Activated effector memory CD4-positive, alpha-beta T cell treated with Interleukin-2 at 50 U/mL for 16 hours (primary cell): ENCODE results near the gene ZC3H7B.

Experiments
- DNase-seq: peaks from one replicate; pipeline ENCODE4 v3.0.0-alpha.2; 2020

ZC3H7B gene

GRCh38 chr22:41330169-41330568 lies 28.8 kb downstream of the ZC3H7B start:
- no peak for DNase-seq

GRCh38 chr22:41332217-41332939 lies 31.1 kb downstream of the ZC3H7B start:
- no peak for DNase-seq

- no peak for DNase-seq
Measured at GRCh38 chr22:41333806-41334205, 32.5 kb downstream of the ZC3H7B start.

DNA sequence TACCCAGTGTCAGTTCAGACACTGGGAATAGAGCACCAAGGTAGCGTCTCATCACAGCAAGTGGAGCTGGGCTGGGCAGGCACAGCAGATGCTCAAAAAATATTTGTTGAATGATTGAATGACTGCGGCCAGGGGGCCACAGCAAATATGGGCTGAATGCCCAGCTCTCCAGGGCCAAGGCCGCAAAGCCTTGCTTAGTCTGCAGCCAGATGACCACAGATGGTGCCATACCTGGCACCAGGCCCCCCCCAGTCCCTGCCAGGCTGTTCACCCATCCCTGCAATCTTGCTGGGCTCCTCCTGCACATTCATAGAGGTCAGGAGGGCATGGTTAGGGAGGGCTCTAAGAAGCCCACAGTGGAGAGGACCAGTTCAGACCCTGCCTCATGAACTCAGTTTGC lies 32.9 kb downstream of the ZC3H7B start:
- no peak for DNase-seq

- no peak for DNase-seq
Measured at GRCh38 chr22:41334951-41335635, 33.8 kb downstream of the ZC3H7B start.

GRCh38 chr22:41338614-41339212 lies 37.4 kb downstream of the ZC3H7B start:
- DNase-seq: no peak

GRCh38 chr22:41339823-41340222 lies 38.5 kb downstream of the ZC3H7B start:
- no peak for DNase-seq

DNA sequence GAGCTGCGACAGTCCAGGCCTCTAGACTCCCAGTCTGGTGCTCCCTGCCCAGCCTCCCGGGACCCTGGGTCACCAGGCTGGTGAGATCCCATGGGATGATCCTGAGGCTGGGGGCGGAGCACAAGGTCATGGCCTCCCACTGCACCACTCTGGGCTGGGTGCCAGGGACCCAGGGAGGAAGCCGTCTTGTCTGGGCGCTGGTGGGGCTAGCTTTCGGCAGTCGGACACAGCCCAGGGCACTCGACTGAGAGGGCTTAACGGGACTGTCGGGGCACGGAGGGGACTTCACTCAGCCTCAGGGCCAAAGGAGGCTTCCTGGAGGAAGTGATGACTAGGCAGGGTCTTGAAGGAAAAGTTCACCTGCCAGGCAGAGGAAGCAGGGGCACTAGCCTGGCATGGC lies 39.0 kb downstream of the ZC3H7B start:
- no peak for DNase-seq

GRCh38 chr22:41341012-41341411 lies 39.7 kb downstream of the ZC3H7B start:
- no peak for DNase-seq

DNA sequence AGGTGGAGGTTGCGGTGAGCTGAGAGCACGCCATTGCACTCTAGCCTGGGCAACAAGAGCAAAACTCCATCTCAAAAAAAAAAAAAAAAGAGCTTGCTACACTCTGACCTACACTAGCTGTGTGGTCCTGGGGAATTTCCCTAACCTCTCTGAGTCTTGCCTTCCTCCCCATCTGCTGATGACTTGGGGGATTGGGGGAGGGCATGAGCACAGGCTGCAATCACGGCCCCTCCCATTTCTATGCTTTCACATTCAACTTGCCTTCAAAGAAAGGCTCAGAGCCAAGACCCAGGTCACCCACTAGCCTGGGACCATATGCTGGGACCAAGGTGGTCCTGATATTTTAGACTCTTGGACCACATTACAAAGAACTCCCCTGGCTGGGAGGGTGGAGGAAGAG lies 40.7 kb downstream of the ZC3H7B start:
- no peak for DNase-seq

DNA sequence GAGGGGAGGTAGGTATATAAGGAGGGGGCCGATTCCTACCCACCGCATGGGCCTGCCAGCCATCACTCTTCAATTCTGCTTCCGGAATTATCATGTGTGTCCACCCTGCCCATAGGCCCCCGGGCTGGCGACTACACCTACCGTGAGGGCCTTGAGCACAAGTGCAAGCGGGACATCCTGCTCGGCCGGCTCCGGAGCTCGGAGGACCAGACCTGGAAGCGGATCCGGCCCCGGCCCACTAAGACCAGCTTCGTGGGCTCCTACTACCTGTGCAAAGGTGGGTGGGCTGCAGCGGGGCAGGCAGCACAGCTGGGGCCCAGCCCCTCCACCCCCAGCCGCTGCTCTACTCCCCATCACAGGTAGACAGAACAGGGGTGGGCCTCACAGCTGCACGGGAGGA lies 42.0 kb downstream of the ZC3H7B start:
- no peak for DNase-seq

GRCh38 chr22:41343717-41344116 lies 42.4 kb downstream of the ZC3H7B start:
- DNase-seq: no peak

- DNase-seq: no peak
Measured at GRCh38 chr22:41344189-41344788, 43.0 kb downstream of the ZC3H7B start.

DNA sequence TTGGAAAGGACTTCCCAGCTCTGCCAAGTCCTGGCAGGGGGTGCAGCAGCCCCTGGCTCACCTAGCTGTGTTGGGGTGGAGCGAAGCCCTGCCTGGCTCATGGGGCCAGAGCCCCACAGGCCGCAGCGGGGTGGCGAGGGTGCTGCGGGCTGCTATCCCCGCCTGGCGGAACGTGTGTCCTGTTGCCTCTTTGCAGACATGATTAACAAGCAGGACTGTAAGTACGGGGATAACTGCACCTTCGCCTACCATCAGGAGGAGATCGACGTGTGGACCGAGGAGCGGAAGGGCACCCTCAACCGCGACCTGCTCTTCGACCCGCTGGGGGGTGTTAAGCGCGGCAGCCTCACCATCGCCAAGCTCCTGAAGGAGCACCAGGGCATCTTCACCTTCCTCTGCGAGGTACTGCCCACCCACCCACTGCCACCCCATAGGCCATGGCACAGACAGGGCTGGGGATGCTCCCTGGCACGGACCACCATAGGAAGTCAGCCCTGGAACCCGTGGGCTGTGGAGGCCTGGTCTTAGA lies 44.5 kb downstream of the ZC3H7B start:
- no peak for DNase-seq

DNA sequence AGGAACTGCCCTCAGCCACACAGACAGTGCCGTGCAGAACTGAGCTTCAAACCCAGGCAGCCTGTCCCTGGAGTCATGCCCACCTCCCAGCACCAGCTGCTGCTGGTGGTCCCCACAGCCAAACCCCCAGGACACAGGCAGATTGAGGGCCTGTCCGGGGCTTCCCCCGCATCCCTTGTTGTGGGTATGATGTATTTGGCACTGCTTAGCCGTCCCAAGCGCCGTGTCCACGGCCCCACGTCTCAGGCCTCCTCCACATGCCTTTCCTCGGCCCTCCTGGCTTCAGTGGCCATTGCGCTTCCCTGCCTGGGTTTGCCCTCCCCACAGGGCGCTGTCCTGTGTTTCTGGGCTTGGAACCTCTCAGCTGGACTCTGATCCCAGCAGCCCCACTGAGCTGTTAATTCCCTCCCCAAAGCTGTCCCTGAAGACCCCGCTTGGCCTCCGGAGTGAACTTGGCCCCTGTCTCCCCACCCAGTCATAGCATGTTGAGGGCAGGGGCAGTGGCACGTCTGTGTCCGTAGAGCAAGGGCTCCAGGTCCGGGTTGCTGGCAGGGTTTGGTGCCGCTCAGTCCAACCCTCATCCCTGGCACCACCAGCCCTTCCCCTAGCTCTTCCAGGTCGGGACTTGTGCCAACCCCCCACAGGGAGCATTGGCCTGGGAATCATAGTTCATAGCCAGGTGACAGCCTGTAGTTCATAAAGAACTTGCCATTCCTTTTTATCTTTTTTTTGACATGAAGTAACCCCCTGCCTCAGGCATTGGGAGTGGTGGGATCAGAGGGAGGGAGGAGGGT lies 45.9 kb downstream of the ZC3H7B start:
- no peak for DNase-seq

DNA sequence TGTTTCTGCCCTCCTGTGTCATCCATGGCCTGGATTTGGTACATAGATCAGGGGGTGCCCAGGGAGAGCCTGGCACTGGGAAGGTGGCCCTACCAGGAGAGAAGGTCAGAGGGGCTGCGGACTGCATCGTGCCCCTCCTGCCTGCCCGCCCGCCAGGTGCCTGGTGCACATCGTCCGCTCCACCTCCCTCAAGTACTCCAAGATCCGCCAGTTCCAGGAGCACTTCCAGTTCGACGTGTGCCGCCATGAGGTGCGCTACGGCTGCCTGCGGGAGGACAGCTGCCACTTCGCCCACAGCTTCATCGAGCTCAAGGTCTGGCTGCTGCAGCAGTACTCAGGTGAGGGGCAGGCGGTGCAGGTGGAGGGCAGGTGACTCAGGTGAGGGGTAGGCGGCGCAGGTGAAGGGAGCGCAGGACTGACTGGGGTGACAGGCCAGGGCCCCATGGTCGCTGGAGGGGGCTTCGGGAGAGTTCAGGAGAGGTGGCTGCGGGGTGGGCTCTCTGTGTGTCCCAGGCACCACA lies 47.7 kb downstream of the ZC3H7B start:
- DNase-seq: no peak

- no peak for DNase-seq
Measured at GRCh38 chr22:41350087-41350486, 48.8 kb downstream of the ZC3H7B start.

- no peak for DNase-seq
Measured at GRCh38 chr22:41351011-41351410, 49.7 kb downstream of the ZC3H7B start.

DNA sequence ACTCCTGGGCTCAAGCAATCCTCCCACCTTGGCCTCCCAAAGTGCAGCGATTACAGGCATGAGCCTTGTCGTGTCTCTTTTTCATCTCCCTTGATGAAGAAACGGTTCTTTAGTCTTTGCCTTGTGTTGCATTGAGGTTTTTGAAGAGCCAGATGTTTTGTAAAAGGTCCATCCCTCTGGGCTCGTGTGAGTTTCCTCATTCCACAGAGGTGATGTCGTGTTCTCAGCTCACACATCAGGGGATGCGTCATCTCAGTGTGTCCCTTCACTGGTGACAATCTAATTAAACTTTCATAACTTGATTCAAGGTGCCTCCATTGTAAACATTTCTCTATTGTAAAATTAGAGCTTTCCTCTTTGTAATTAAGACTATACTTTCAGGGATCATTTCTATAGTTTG lies 50.7 kb downstream of the ZC3H7B start:
- DNase-seq: no peak

DNA sequence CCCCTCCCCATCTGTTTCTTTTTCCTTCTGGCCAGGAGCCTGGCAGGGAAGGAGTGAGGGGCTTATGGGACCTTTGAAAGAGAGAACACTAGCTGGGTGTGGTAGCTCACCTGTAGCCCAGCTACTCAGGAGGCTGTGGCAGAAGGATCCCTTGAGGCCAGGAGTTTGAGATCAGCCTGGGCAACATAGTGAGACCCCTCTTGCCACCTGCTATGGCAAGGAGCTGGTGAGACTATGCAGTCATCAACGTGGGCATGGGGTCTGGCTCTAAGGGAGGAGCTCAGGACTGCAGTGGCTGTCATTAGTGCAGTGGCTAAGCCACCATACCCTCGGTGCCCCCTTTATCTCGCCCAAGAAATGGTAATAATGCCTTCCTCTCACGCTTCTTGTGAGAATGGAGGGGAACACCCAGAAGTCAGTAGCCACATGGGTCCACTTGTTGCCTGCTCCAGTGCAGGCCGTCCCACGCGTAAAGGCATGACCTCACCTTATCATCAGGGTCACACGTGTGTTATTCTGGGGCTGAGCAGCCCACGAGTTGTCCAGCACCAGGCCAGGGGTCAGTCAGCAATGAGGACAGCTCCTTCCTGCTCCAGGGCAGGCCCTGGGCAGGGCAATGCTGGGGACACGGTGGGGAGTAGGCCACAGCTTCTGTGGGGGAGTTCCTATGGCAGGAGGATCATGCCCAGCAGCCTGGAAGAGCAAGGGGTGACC lies 52.7 kb downstream of the ZC3H7B start:
- DNase-seq: no peak

DNA sequence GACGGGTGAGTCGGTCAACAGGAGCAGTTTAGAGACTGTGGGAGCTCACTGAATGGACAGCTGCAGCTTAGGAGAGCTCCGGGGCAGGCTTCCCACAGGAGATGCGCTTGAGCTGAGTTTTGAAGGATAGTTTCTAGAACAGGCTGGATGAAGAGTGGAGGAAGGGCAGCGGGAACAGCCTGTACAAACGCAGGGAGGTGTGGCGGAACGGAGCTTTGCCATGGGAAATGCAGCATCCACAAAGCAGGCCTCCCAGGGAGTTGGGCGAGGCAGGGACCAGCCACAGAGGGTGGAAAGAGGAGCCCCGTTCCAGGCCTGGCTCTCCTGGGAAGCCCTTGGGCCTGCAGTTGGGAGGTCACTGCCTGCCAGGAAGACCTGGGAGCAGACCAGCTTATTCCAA lies 53.7 kb downstream of the ZC3H7B start:
- no peak for DNase-seq

- DNase-seq: no peak
Measured at GRCh38 chr22:41355895-41356294, 54.6 kb downstream of the ZC3H7B start.
